8988T (cell line): ENCODE data around the gene SUB1.

ENCODE experiments used
- DNase-seq: peaks from one replicate; pipeline ENCODE4 v3.0.0; 2011

Gene SUB1

GRCh38 chr5:32646061-32646969 lies 61.0 kb downstream of the SUB1 start:
- no peak for DNase-seq

GRCh38 chr5:32651088-32651487 lies 65.7 kb downstream of the SUB1 start:
- no peak for DNase-seq

- no peak for DNase-seq
Measured at GRCh38 chr5:32651638-32652037, 66.3 kb downstream of the SUB1 start.
